Trophoblast cell (in vitro differentiated cells and primary cell): ENCODE data around the gene RSL1D1.

Experiments used
- DNase-seq, 2 donors: peaks; one replicate each; pipeline ENCODE4 v3.0.0-alpha.2; 2016
- H2AFZ ChIP-seq: 2 replicates; pipeline ENCODE4 v1.6.1; 2013; ENCODE audit warnings: low read length, moderate library complexity, mild to moderate bottlenecking; ENCODE audit not compliant: insufficient read depth, poor library complexity
- H2AK5ac ChIP-seq: 2 replicates; pipeline ENCODE4 v1.6.1; 2013; ENCODE audit warnings: mild to moderate bottlenecking, low read length
- H2BK120ac ChIP-seq: 2 replicates; pipeline ENCODE4 v1.6.1; 2013; ENCODE audit warnings: low read length, mild to moderate bottlenecking, moderate library complexity; ENCODE audit not compliant: insufficient read depth, poor library complexity
- H2BK12ac ChIP-seq: 2 replicates; pipeline ENCODE4 v1.6.1; 2013; ENCODE audit warnings: mild to moderate bottlenecking, low read length, moderate library complexity
- H2BK5ac ChIP-seq: 2 replicates; pipeline ENCODE4 v1.6.1; 2013; ENCODE audit warnings: low read length, low read depth, moderate library complexity, mild to moderate bottlenecking; ENCODE audit not compliant: poor library complexity
- H3K14ac ChIP-seq: 2 replicates; pipeline ENCODE4 v1.6.1; 2013; ENCODE audit warnings: mild to moderate bottlenecking, low read length
- H3K18ac ChIP-seq: 2 replicates; pipeline ENCODE4 v1.6.1; 2013; ENCODE audit warnings: mild to moderate bottlenecking, low read length
- H3K23ac ChIP-seq: 2 replicates; pipeline ENCODE4 v1.6.1; 2013; ENCODE audit warnings: low read length
- H3K27ac ChIP-seq: 2 replicates; pipeline ENCODE4 v1.5.1; 2013; ENCODE audit warnings: low read depth, mild to moderate bottlenecking, inconsistent platforms, low read length, moderate library complexity
- H3K27me3 ChIP-seq: 2 replicates; pipeline ENCODE4 v1.6.1; 2013; ENCODE audit warnings: inconsistent platforms, mild to moderate bottlenecking, low read length, moderate library complexity; ENCODE audit not compliant: insufficient read depth
- H3K36me3 ChIP-seq, 2 experiments: 1 replicate in 1 of 2; 2 replicates in 1 of 2; pipeline ENCODE4 v1.6.1; 2013; ENCODE audit warnings: low read length in 2 of 2, mild to moderate bottlenecking in 2 of 2, moderate library complexity in 1 of 2; ENCODE audit not compliant: insufficient read depth in 2 of 2, control insufficient read depth in 1 of 2
- H3K4ac ChIP-seq: 2 replicates; pipeline ENCODE4 v1.6.1; 2013; ENCODE audit warnings: low read depth, mild to moderate bottlenecking, low read length, moderate library complexity
- H3K4me1 ChIP-seq, 2 experiments: 1 replicate in 1 of 2; 2 replicates in 1 of 2; pipeline ENCODE4 v1.6.1; 2013; ENCODE audit warnings: low read length in 2 of 2, mild to moderate bottlenecking in 2 of 2, moderate library complexity in 1 of 2; ENCODE audit not compliant: insufficient read depth in 2 of 2, control insufficient read depth in 1 of 2
- H3K4me2 ChIP-seq: 2 replicates; pipeline ENCODE4 v1.6.1; 2013; ENCODE audit warnings: inconsistent platforms, mild to moderate bottlenecking, low read length, moderate library complexity
- H3K4me3 ChIP-seq: 2 replicates; pipeline ENCODE4 v1.5.1; 2013; ENCODE audit warnings: mild to moderate bottlenecking, low read depth, low read length, inconsistent platforms
- H3K79me1 ChIP-seq: one replicate; pipeline ENCODE4 v1.6.1; 2013; ENCODE audit warnings: low read length
- H3K79me2 ChIP-seq: 2 replicates; pipeline ENCODE4 v1.6.1; 2013; ENCODE audit warnings: low read length, mild to moderate bottlenecking; ENCODE audit not compliant: control insufficient read depth, insufficient read depth, poor library complexity
- H3K9ac ChIP-seq: 2 replicates; pipeline ENCODE4 v1.6.1; 2013; ENCODE audit warnings: mild to moderate bottlenecking, low read length
- H3K9me3 ChIP-seq: 2 replicates; pipeline ENCODE4 v1.6.1; 2013; ENCODE audit warnings: low read depth, mild to moderate bottlenecking, control low read depth, inconsistent platforms, low read length; ENCODE audit not compliant: insufficient read depth
- H4K12ac ChIP-seq: 2 replicates; pipeline ENCODE4 v1.6.1; 2013; ENCODE audit warnings: low read depth, mild to moderate bottlenecking, low read length, moderate library complexity
- H4K8ac ChIP-seq: 2 replicates; pipeline ENCODE4 v1.6.1; 2013; ENCODE audit warnings: low read depth, mild to moderate bottlenecking, low read length, moderate library complexity
- H4K91ac ChIP-seq: one replicate; pipeline ENCODE4 v1.6.1; 2013; ENCODE audit warnings: low read depth, mild to moderate bottlenecking, low read length, moderate library complexity
- WGBS: extraction: QIAGEN DNeasy Blood & Tissue Kit; methylation state at CpG from one replicate; pipeline ENCODE4 v1.1.7; 2013; ENCODE audit warnings: missing lambda C conversion rate; ENCODE audit not compliant: insufficient read length, insufficient coverage; ENCODE audit errors: extremely low coverage; 5-methylcytosine and 5-hydroxymethylcytosine counted together

Gene RSL1D1

GRCh38 chr16:11871193-11871592, 19.9 kb upstream of the RSL1D1 start:
- H3K27me3 ChIP-seq = no peaks in the 10 kb centered on the region
- no peak overlapping the region for H3K9ac ChIP-seq
- H2BK120ac ChIP-seq = no peak overlapping the region
- no CpG with 5 or more reads among the region's 7 CpGs for WGBS
- peak in 1 of 2 donors; percentile 31 for DNase-seq
- no peak overlapping the region for H4K91ac ChIP-seq
- H4K8ac ChIP-seq = no peak overlapping the region
- no peak overlapping the region for H3K4ac ChIP-seq
- H4K12ac ChIP-seq = no peak overlapping the region
- no peak overlapping the region for H3K23ac ChIP-seq
- H3K79me2 ChIP-seq = no peaks in the 10 kb centered on the region
- H3K4me1 ChIP-seq = no peaks in the 10 kb centered on the region
- H2AFZ ChIP-seq = no peak overlapping the region
- no peak overlapping the region for H2AK5ac ChIP-seq
- H3K18ac ChIP-seq = no peak overlapping the region
- H3K36me3 ChIP-seq = peaks cover 9 to 16% of the 10 kb centered on the region in 2 experiments
- H3K9me3 ChIP-seq = no peaks in the 10 kb centered on the region
- no peak overlapping the region for H3K4me2 ChIP-seq
- no peaks in the 10 kb centered on the region for H3K79me1 ChIP-seq
- H3K14ac ChIP-seq = no peak overlapping the region
- no peak overlapping the region for H2BK12ac ChIP-seq
- H3K27ac ChIP-seq = no peak overlapping the region
- no peak overlapping the region for H2BK5ac ChIP-seq
- H3K4me3 ChIP-seq = no peak overlapping the region

DNA sequence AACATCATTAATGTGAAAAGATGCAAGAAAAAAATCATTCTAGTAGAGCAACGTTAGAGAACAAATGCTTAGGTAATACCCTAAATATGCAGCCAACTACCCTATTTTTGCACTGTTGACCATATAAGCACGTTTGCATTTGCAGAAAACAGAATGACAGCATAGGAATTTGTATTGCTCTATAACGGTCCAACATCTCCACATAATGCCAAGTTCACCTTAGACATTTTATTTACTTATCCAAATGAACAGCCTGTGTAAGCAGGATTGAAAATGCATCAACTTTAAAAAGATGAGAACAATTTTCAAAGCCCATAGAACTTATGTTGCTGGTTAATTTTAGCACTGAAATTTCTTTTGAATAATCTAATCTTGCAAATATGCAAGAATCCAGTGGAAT, 19.1 kb upstream of the RSL1D1 start:
- WGBS = no CpG with 5 or more reads among the region's 3 CpGs
- H3K79me2 ChIP-seq = no peaks in the 10 kb centered on the region
- no peak overlapping the region for H3K27ac ChIP-seq

GRCh38 chr16:11869353-11870228, 18.2 kb upstream of the RSL1D1 start:
- Histone ChIP-seq H2BK12ac (no peak overlapping the region), H3K36me3 (peaks cover 6 to 13% of the 10 kb centered on the region in 2 experiments), H3K9ac (no peak overlapping the region), H3K4me1 (no peaks in the 10 kb centered on the region), H4K91ac (no peak overlapping the region), H3K23ac (no peak overlapping the region), H3K27me3 (no peaks in the 10 kb centered on the region), H3K79me1 (no peaks in the 10 kb centered on the region), H4K12ac (no peak overlapping the region), H2BK5ac (no peak overlapping the region), H3K79me2 (no peaks in the 10 kb centered on the region), H3K4me3 (no peak overlapping the region), H3K14ac (no peak overlapping the region), H2AFZ (no peak overlapping the region), H2AK5ac (no peak overlapping the region), H3K9me3 (no peaks in the 10 kb centered on the region), H2BK120ac (no peak overlapping the region), H3K4ac (no peak overlapping the region), H3K4me2 (no peak overlapping the region), H4K8ac (no peak overlapping the region), H3K27ac (no peak overlapping the region), H3K18ac (no peak overlapping the region)
- WGBS = no CpG with 5 or more reads among the region's 8 CpGs
- no peak for DNase-seq

More for the DNA sequence above, 19.1 kb upstream of the RSL1D1 start:
- Histone ChIP-seq H3K79me1 (no peaks in the 10 kb centered on the region), H4K8ac (no peak overlapping the region), H3K36me3 (peaks cover 9 to 13% of the 10 kb centered on the region in 2 experiments), H3K4ac (no peak overlapping the region), H3K9me3 (no peaks in the 10 kb centered on the region), H3K4me1 (no peaks in the 10 kb centered on the region), H2AK5ac (no peak overlapping the region), H4K91ac (no peak overlapping the region), H3K4me3 (no peak overlapping the region), H3K18ac (no peak overlapping the region), H3K27me3 (no peaks in the 10 kb centered on the region), H3K23ac (no peak overlapping the region), H2BK12ac (no peak overlapping the region), H3K9ac (no peak overlapping the region), H3K4me2 (no peak overlapping the region), H4K12ac (no peak overlapping the region), H3K14ac (no peak overlapping the region), H2BK120ac (no peak overlapping the region), H2BK5ac (no peak overlapping the region), H2AFZ (no peak overlapping the region)
- DNase-seq = no peak

DNA sequence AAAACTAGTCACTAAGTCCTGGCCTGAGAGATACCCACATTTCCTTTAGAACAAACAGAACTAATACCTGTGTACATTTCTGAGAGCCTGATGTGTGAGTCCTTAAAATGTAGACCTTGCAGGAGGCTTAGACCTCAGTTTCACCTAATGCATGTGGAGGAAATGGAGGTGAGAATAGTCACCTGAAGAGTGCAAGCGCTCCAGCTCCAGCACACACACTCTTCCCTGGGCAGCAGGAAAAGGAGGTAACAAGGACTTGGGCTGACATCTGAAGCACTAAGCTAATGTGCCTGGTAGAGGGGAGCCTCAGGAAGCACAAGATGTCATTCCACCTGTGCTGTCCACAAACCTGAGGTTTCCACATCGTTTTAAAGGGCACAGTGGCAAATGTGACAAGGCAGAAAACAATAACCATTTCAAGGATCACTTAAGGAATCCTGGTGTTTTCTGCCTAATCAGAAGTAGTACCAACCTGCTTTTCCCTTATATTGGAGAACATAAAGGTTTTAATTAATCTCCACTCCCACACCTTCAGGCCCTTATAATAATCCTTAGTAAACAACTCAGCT, 17.2 kb upstream of the RSL1D1 start:
- Histone ChIP-seq H3K9me3 (no peaks in the 10 kb centered on the region), H3K4me2 (no peak overlapping the region), H2AK5ac (no peak overlapping the region), H3K79me2 (no peaks in the 10 kb centered on the region), H3K27ac (no peak overlapping the region), H3K27me3 (no peaks in the 10 kb centered on the region), H3K36me3 (peaks cover 5 to 11% of the 10 kb centered on the region in 2 experiments), H2BK5ac (no peak overlapping the region), H4K12ac (no peak overlapping the region), H2BK12ac (no peak overlapping the region), H2AFZ (no peak overlapping the region), H4K8ac (no peak overlapping the region), H3K4ac (no peak overlapping the region), H4K91ac (no peak overlapping the region), H3K23ac (no peak overlapping the region), H3K18ac (peak overlapping the region; percentile 47), H3K4me1 (no peaks in the 10 kb centered on the region), H3K9ac (no peak overlapping the region), H2BK120ac (no peak overlapping the region), H3K79me1 (no peaks in the 10 kb centered on the region), H3K4me3 (no peak overlapping the region), H3K14ac (no peak overlapping the region)
- DNase-seq = no peak
- WGBS = no CpG with 5 or more reads among the region's 2 CpGs
